ENCODE results near the gene CCDC201. TPM values are rescaled to one million over a fixed set of nuclear protein-coding genes. Genes with fewer than 3 reads are reported as not detected.

Gene CCDC201
- polyA plus RNA-seq, 2 of the 4 experiments (the other 2 are of a cell fraction) = 0.03 TPM; not detected in 1

- TF ChIP-seq USF2 (IDR thresholded peaks at IDR 0.05) = no peak
These were observed 9.0 kb upstream of the CCDC201 start (continued) for GRCh38 chr7:45881759-45882464.

- TF ChIP-seq CBX2 (IDR thresholded peaks at IDR 0.05; ENCODE audit: borderline replicate concordance, low read depth) = no peak
- TF ChIP-seq PHF8 (IDR thresholded peaks at IDR 0.05; ENCODE audit: borderline replicate concordance, low read depth) = no peak
- TF ChIP-seq BHLHE40 (IDR thresholded peaks at IDR 0.05; ENCODE audit: low read depth, low read length) = no peak
- no peak for TF ChIP-seq CHD2 (IDR thresholded peaks at IDR 0.05; ENCODE audit: low read length, partially characterized antibody)
- TF ChIP-seq MAFK (IDR thresholded peaks at IDR 0.05; ENCODE audit: partially characterized antibody) = no peak
- TF ChIP-seq EHF (CRISPR knock-in tag; IDR thresholded peaks at IDR 0.05) = no peak
- TF ChIP-seq ESRRA (IDR thresholded peaks at IDR 0.05; ENCODE audit: borderline replicate concordance, low read length) = no peak
- no peak for TF ChIP-seq USF2 (IDR thresholded peaks at IDR 0.05)
- POLR2A ChIA-PET = no interaction called here
- Histone ChIP-seq H3K27ac (peak overlapping the region; percentile 86 to 89), H3K4me3 (no peak overlapping the region), H3K4me1 (peaks cover 52% of the 10 kb centered on the region), H3K4me2 (peak overlapping the region; percentile 71), H3K9me3 (peaks cover 14% of the 10 kb centered on the region; the same call in 2 of the 3 replicates)
- ATAC-seq (0 out of 6 replicates have a peak, but pooled peaks of 1 of the 2 experiments have one; percentile 1), FAIRE-seq (no peak), DNase-seq (ENCODE audit: low read depth in 1 of 2, low spot score in 1 of 2) (no peak)
- CTCF ChIA-PET = interaction anchor here (2.3 kb wide), 1 partner anchor 9 kb away, joined by 10 read pairs; no protein-coding TSS in a partner anchor
- WGBS (ENCODE audit: missing lambda C conversion rate) = 85% methylated on average over 8 of the region's 9 CpGs
These were observed 8.4 kb upstream of the CCDC201 start for GRCh38 chr7:45881280-45881758.

- FAIRE-seq (no peak), ATAC-seq (no peak)
These were observed 7.6 kb upstream of the CCDC201 start for GRCh38 chr7:45880433-45880860.

GRCh38 chr7:45878457-45879144 lies 5.7 kb upstream of the CCDC201 start:
- H3K4me1 ChIP-seq = peaks cover 35% of the 10 kb centered on the region
- H3K27ac ChIP-seq = no peak overlapping the region
- WGBS (ENCODE audit: missing lambda C conversion rate) = 21% methylated on average over 3 of the region's 3 CpGs
- FAIRE-seq (no peak), DNase-seq (ENCODE audit: low read depth in 1 of 2, low spot score in 1 of 2) (no peak), ATAC-seq (no peak)
- no peak overlapping the region for H3K4me3 ChIP-seq
- peaks cover 14% of the 10 kb centered on the region; the same call in 2 of the 3 replicates for H3K9me3 ChIP-seq
- CTCF ChIA-PET = no interaction called here
- POLR2A ChIA-PET = no interaction called here
- no peak overlapping the region for H3K4me2 ChIP-seq
- TF ChIP-seq CTCF (IDR thresholded peaks at IDR 0.05) (no peak), HMGXB4 (CRISPR knock-in tag; IDR thresholded peaks at IDR 0.05; ENCODE audit: borderline replicate concordance) (no peak), ESRRA (IDR thresholded peaks at IDR 0.05; ENCODE audit: borderline replicate concordance, low read length) (no peak), HES2 (IDR thresholded peaks at IDR 0.05) (no peak), RARB (CRISPR knock-in tag; IDR thresholded peaks at IDR 0.05) (no peak), KDM5A (IDR thresholded peaks at IDR 0.05) (no peak), POLR2A (IDR thresholded peaks at IDR 0.05; ENCODE audit: low read length) (no peak), MYC (IDR thresholded peaks at IDR 0.05; ENCODE audit: borderline replicate concordance, low read length) (no peak), PHF8 (IDR thresholded peaks at IDR 0.05; ENCODE audit: borderline replicate concordance, low read depth) (no peak), ZC3H11A (IDR thresholded peaks at IDR 0.05) (no peak), PBX3 (IDR thresholded peaks at IDR 0.05) (no peak), ZFP36 (IDR thresholded peaks at IDR 0.05; ENCODE audit: borderline replicate concordance, partially characterized antibody) (no peak)

More at GRCh38 chr7:45880433-45880860, 7.6 kb upstream of the CCDC201 start:
- no peak overlapping the region for H3K4me3 ChIP-seq
- peaks cover 14% of the 10 kb centered on the region; the same call in 2 of the 3 replicates for H3K9me3 ChIP-seq
- H3K4me2 ChIP-seq = no peak overlapping the region
- CTCF ChIA-PET = no interaction called here
- 62% methylated on average over 5 of the region's 7 CpGs for WGBS (ENCODE audit: missing lambda C conversion rate)
- peak overlapping the region; percentile 86 to 89; a peak in 5 of 6 replicates for H3K27ac ChIP-seq
- DNase-seq (ENCODE audit: low read depth in 1 of 2, low spot score in 1 of 2) = no peak
- POLR2A ChIA-PET = no interaction called here
- peaks cover 43% of the 10 kb centered on the region for H3K4me1 ChIP-seq
- TF ChIP-seq RARB (CRISPR knock-in tag; IDR thresholded peaks at IDR 0.05) (no peak), KDM5A (IDR thresholded peaks at IDR 0.05) (no peak), MAFK (IDR thresholded peaks at IDR 0.05; ENCODE audit: partially characterized antibody) (no peak), JUNB (IDR thresholded peaks at IDR 0.05) (no peak), EP300 (IDR thresholded peaks at IDR 0.05) (no peak)

Data from A549 (cell line).